ENCODE measurements around the gene VNN1. TPM values are rescaled to one million over a fixed set of nuclear protein-coding genes. Genes with fewer than 3 reads are reported as not detected.
"Not testable (repeated sequence)": the region's sequence is repeated elsewhere in the genome, so short reads cannot be mapped to it uniquely, and the experiment has no call there.

VNN1 gene
- total RNA-seq, 1 experiment from 2014 or later, result not detected

GRCh38 chr6:132643547-132643946 lies 70.3 kb downstream of the VNN1 start:
- H3K9me3 ChIP-seq (ENCODE audit: low read depth, low read length, poor library complexity, severe bottlenecking), result no peaks in the 10 kb centered on the region
- BruUV-seq (replicated peaks), result no TSS peak
- POLR2A ChIA-PET (ENCODE audit: low non-redundant PET), result no interaction called here
- H3K27ac ChIP-seq (ENCODE audit: low read depth, low read length, poor library complexity, severe bottlenecking), result no peak overlapping the region
- no peak for DNase-seq (ENCODE audit: low spot score)
- H3K4me1 ChIP-seq (ENCODE audit: insufficient read depth, low read length, poor library complexity, severe bottlenecking), result no peaks in the 10 kb centered on the region
- CTCF ChIA-PET, result interaction anchor here (1.2 kb wide), 1 partner anchor 61 kb away, joined by 6 read pairs; no protein-coding TSS in a partner anchor
- no peaks in the 10 kb centered on the region for H3K36me3 ChIP-seq (ENCODE audit: insufficient read depth, low read length, poor library complexity, severe bottlenecking)
- H3K27me3 ChIP-seq (replicated peaks; ENCODE audit: insufficient read depth, low read depth, low read length, poor library complexity), result peaks cover 37% of the 10 kb centered on the region
- intact Hi-C loops (cut with micrococcal nuclease; ENCODE audit: unreplicated experiment), result no loop called here
- TF ChIP-seq EZH2 (IDR thresholded peaks at IDR 0.05; ENCODE audit: borderline replicate concordance, low read depth, low read length, poor library complexity, severe bottlenecking), result no peak
- TF ChIP-seq, protein P1, sequence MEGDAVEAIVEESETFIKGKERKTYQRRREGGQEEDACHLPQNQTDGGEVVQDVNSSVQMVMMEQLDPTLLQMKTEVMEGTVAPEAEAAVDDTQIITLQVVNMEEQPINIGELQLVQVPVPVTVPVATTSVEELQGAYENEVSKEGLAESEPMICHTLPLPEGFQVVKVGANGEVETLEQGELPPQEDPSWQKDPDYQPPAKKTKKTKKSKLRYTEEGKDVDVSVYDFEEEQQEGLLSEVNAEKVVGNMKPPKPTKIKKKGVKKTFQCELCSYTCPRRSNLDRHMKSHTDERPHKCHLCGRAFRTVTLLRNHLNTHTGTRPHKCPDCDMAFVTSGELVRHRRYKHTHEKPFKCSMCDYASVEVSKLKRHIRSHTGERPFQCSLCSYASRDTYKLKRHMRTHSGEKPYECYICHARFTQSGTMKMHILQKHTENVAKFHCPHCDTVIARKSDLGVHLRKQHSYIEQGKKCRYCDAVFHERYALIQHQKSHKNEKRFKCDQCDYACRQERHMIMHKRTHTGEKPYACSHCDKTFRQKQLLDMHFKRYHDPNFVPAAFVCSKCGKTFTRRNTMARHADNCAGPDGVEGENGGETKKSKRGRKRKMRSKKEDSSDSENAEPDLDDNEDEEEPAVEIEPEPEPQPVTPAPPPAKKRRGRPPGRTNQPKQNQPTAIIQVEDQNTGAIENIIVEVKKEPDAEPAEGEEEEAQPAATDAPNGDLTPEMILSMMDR (conservative IDR thresholded peaks at IDR 0.05; ENCODE audit: low read depth, low read length), result no peak
- H3K4me3 ChIP-seq (ENCODE audit: low read depth, low read length, poor library complexity, severe bottlenecking), result no peak overlapping the region

DNA sequence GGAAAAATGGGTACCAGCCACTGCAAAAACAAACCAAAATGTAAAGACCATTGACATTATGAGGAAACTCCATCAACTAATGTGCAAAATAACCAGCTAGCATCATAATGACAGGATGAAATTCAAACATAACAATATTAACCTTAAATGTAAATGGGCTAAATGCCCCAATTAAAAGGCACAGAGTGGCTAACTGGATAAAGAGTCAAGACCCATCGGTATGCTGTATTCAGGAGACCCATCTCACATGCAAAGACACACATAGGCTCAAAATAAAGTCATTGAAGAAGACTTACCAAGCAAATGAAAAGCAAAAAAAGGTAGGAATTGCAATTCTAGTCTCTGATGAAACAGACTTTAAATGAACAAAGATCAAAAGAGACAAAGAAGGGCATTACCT lies 76.7 kb downstream of the VNN1 start:
- CTCF ChIA-PET; DNase-seq (ENCODE audit: low spot score); H3K27ac ChIP-seq (ENCODE audit: low read depth, low read length, poor library complexity, severe bottlenecking); H3K36me3 ChIP-seq (ENCODE audit: insufficient read depth, low read length, poor library complexity, severe bottlenecking); intact Hi-C loops (cut with micrococcal nuclease; ENCODE audit: unreplicated experiment); H3K4me1 ChIP-seq (ENCODE audit: insufficient read depth, low read length, poor library complexity, severe bottlenecking); H3K9me3 ChIP-seq (ENCODE audit: low read depth, low read length, poor library complexity, severe bottlenecking); H3K4me3 ChIP-seq (ENCODE audit: low read depth, low read length, poor library complexity, severe bottlenecking); POLR2A ChIA-PET (ENCODE audit: low non-redundant PET); BruUV-seq (replicated peaks): not testable (repeated sequence)
- H3K27me3 ChIP-seq (replicated peaks; ENCODE audit: insufficient read depth, low read depth, low read length, poor library complexity), result peaks cover 33% of the 10 kb centered on the region

- H3K9me3 ChIP-seq (ENCODE audit: low read depth, low read length, poor library complexity, severe bottlenecking); POLR2A ChIA-PET (ENCODE audit: low non-redundant PET); H3K4me3 ChIP-seq (ENCODE audit: low read depth, low read length, poor library complexity, severe bottlenecking); H3K36me3 ChIP-seq (ENCODE audit: insufficient read depth, low read length, poor library complexity, severe bottlenecking); intact Hi-C loops (cut with micrococcal nuclease; ENCODE audit: unreplicated experiment); H3K27ac ChIP-seq (ENCODE audit: low read depth, low read length, poor library complexity, severe bottlenecking); CTCF ChIA-PET; BruUV-seq (replicated peaks); H3K4me1 ChIP-seq (ENCODE audit: insufficient read depth, low read length, poor library complexity, severe bottlenecking); DNase-seq (ENCODE audit: low spot score): not testable (repeated sequence)
- peaks cover 35% of the 10 kb centered on the region for H3K27me3 ChIP-seq (replicated peaks; ENCODE audit: insufficient read depth, low read depth, low read length, poor library complexity)
Observed at GRCh38 chr6:132635906-132636305, 77.9 kb downstream of the VNN1 start.

DNA sequence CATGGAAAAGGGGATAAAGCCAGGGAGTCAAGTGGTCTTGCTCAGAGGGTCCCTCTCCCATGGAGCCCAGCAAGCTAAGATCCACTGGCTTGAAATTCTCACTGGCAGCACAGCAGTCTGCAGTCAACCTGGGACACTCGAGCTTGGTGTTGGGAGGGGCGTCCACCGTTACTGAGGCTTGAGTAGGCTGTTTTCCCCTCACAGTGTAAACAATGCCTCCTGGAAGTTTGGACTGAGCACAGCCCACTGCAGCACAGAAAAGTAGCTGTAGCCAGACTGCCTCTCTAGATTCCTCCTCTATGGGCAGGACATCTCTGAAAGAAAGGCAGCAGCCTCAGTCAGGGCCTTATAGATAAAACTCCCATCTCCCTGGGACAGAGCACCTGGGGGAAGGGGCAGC lies 78.6 kb downstream of the VNN1 start:
- intact Hi-C loops (cut with micrococcal nuclease; ENCODE audit: unreplicated experiment); H3K4me3 ChIP-seq (ENCODE audit: low read depth, low read length, poor library complexity, severe bottlenecking); BruUV-seq (replicated peaks); H3K9me3 ChIP-seq (ENCODE audit: low read depth, low read length, poor library complexity, severe bottlenecking); POLR2A ChIA-PET (ENCODE audit: low non-redundant PET); H3K36me3 ChIP-seq (ENCODE audit: insufficient read depth, low read length, poor library complexity, severe bottlenecking); H3K4me1 ChIP-seq (ENCODE audit: insufficient read depth, low read length, poor library complexity, severe bottlenecking); DNase-seq (ENCODE audit: low spot score); CTCF ChIA-PET; H3K27ac ChIP-seq (ENCODE audit: low read depth, low read length, poor library complexity, severe bottlenecking): not testable (repeated sequence)
- H3K27me3 ChIP-seq (replicated peaks; ENCODE audit: insufficient read depth, low read depth, low read length, poor library complexity), result peaks cover 36% of the 10 kb centered on the region

- ChIA-PET CTCF (no interaction called here), POLR2A (ENCODE audit: low non-redundant PET) (no interaction called here)
- intact Hi-C loops (cut with micrococcal nuclease; ENCODE audit: unreplicated experiment), result no loop called here
- Histone ChIP-seq H3K9me3 (ENCODE audit: low read depth, low read length, poor library complexity, severe bottlenecking) (no peaks in the 10 kb centered on the region), H3K36me3 (ENCODE audit: insufficient read depth, low read length, poor library complexity, severe bottlenecking) (no peaks in the 10 kb centered on the region), H3K4me1 (ENCODE audit: insufficient read depth, low read length, poor library complexity, severe bottlenecking) (no peaks in the 10 kb centered on the region), H3K27me3 (replicated peaks; ENCODE audit: insufficient read depth, low read depth, low read length, poor library complexity) (peaks cover 37% of the 10 kb centered on the region), H3K27ac (ENCODE audit: low read depth, low read length, poor library complexity, severe bottlenecking) (no peak overlapping the region), H3K4me3 (ENCODE audit: low read depth, low read length, poor library complexity, severe bottlenecking) (no peak overlapping the region)
- TF ChIP-seq, protein P1 (conservative IDR thresholded peaks at IDR 0.05; ENCODE audit: low read depth, low read length), result no peak
- TF ChIP-seq EZH2 (IDR thresholded peaks at IDR 0.05; ENCODE audit: borderline replicate concordance, low read depth, low read length, poor library complexity, severe bottlenecking), result no peak
- no TSS peak for BruUV-seq (replicated peaks)
- DNase-seq (ENCODE audit: low spot score), result no peak
Observed at GRCh38 chr6:132634796-132635195, 79.1 kb downstream of the VNN1 start.

Measured in A673 (cell line).